ENCODE data around the gene ZNF329.
"Not testable (repeated sequence)": the region's sequence is repeated elsewhere in the genome, so short reads cannot be mapped to it uniquely, and the experiment has no call there.

Gene ZNF329

DNA sequence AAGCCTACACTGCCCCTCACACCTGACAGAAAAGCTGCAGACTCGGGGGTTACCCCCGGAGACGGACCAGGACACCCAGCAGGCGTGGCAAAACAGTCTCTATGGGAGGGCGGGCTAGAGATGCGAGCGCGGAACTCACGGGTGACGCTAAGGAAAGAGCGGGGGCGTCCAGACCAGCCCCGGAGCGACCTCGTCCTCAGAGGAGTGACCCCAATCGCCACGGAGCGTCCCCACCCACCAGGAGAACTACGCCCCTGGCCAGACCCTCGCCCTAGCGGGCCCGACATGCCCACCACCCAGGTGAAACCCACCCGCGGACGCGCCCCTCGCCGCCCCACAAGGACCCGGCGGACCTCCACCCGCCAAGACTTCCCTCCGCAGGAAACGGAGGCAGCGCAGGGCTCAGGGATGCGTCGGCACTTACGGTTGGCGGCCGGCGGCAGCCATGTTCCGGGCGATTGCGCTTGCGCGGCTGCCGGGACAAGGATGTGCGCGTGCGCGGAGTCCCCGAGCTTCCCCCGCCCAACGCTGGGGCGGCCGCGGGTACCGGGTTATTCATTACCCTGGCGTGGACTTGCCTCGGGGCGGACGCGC, at the start of gene ZNF329:
ZNF329 (minus strand) TSS at position 462 of the 594 bp plus-strand sequence. CDS start 21,286 bp downstream, outside the sequence.
- peak; percentile 70 for DNase-seq (ENCODE audit: low read depth)

DNA sequence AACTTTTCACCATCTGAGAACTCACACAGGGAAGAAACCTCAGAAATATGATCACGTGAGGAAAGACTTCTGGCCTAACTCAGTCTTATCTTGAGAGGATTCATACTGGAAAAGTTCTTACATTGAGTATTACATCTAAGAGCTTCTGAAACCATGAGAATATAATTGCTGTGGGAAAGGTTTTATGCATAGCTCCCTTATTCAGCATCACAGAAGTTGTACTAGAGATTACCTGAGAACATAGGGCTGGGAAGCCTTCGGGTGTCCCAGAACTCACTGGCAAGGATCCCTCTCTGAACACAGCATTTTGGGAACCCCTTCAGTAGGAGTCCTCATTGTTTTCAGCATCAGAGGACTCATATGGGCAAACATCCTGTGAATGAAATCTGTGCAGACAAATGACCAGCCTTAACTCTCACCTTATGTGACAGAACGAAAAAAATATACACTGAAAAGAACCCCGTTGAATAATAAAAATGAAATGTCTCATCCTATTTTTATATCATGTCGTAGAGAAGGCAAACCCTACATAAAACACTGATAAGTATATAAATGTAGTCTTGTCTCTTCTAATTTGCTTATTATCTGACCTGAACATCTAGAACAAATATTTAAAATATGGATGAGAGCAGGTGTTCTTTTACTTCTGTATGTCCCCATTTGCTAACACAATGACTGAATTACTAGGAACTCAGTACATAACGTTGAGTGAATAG, 46.5 kb upstream of the ZNF329 start:
- no peak for DNase-seq (ENCODE audit: low read depth)

DNA sequence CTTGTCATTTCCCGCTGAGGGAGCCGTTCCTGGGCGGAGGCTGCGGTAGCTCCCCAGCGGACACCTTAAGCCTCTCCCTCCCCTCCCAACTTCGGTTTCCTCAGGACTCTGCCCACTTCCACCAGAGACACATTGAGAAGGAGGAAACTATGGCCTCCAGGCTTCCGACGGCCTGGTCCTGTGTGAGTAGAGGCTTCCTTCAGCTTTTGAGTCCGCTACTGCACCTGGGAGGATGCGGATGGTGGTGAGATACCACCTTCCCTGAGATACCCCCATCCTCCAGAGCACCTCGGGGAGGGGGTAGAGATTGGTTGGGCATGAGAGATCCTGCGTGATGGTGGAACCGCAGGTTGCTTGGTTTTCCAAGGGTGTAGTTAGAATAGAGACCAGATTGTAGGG, 33.2 kb upstream of the ZNF329 start:
- DNase-seq (ENCODE audit: low read depth), result no peak

DNA sequence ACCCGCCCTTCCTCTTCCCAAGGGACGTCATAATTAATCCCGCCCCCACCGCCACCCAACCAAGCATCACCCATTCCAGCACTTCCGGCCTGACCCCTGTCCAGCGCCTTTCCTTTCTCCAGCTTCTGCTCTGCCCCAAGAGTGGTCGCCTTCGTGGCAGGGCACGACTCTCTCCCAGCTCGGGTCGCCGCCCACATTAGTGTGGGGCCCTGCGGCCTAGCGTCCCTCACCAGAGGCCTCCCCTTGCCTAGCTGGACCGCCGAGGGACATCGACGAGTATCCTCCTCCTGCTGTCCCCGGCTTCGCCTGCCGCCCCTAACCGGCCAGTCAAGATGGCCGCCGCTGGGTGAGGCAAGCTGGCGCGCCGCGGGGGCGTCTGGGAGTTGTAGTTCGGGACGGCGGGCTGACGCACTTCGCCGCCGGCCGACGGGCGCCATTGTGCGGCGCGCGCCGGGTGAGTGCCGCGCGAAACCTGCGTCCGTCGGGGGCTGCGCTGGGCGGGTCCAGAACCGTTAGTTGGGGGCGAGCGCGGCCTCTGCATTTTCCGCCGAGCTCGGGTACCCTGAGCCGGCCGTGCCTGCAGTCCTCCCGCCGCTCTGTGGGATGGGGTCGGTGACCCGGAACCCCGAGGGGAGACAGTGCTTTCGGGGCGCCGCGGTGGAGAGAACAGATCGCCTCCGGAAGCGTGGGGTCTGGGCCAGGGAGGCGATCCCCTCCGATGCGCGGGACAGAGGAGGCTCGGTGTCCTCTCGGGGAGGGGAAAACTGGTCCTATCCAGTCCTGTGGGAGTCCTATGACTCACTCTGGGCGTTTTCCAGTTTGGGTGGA, 32.6 kb upstream of the ZNF329 start, which contains the start of gene ZNF274:
ZNF274 (plus strand) TSS at position 73 of the 828 bp plus-strand sequence. CDS start 905 bp downstream, outside the sequence.
- DNase-seq (ENCODE audit: low read depth), result peak; percentile 82

DNA sequence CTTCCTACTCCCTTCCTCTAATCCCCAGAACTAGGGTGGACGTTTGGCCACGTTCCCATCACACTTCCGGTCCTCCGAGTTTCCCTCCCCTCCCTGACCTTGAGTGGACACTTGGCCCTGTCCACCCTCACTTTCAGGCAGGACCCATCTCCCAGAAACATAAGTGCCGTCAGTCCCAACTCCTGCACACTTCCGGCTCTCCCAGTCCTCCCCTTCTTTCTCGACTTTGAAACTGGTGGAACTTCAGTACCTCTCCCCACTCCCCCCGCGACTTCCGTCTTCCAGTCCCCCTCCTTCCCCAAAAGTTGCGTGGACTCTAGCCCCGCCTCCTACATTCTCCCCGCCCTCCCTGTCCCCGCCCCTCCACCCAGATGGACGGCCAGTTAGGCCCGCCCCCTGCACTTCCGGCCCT, 32.0 kb upstream of the ZNF329 start:
- peak; percentile 73 for DNase-seq (ENCODE audit: low read depth)

DNA sequence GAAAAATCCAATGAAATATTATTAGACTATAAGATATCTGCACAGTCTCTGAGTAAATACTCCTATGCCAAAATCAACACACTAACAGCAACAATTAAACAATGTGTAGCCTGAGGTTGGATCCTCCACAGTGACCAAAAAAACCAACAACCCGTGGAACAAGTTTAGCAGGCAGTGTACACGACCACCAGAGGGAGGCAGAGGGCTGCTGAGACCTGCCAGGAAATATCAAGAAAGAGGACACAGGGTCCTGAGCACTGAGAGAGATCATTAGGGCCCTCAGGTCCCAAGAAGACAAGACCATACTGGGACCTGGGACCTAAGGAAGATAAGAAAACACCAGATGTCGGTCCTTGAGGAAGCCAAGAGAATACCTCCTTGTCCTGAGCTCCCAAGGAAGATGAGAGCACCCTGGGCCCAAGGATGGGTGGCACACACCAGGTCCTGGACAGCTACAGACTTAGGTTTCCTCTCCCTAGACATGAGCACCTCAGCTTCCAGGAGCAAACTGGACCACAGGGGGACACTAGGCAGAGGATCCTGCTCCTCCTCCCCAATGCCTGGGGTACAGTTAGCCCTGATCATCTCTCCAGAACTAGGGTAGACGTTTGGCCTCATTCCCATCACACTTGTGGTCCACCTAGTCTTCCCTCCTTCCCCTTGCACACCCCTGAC, 31.4 kb upstream of the ZNF329 start:
- DNase-seq (ENCODE audit: low read depth), result no peak

DNA sequence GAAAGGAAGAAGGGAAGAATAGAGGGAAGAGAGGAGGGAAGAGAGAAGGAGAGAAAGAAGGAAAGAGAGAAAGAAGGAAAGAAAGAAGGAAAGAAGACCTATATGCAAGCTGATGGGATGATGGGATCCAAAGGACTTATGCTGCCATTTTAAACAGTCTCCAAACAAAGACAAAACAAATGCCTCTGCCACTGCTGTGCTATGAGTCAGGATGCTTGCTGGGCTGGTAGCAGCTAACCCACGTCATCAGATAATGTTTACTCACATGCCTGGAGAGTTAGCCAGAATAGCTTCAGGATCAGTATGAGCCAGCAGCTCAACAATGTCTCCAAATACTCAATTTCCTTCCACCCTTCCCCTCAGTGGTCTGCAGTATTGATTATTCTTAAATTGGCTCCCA, 20.3 kb upstream of the ZNF329 start:
- DNase-seq (ENCODE audit: low read depth), result no peak

DNA sequence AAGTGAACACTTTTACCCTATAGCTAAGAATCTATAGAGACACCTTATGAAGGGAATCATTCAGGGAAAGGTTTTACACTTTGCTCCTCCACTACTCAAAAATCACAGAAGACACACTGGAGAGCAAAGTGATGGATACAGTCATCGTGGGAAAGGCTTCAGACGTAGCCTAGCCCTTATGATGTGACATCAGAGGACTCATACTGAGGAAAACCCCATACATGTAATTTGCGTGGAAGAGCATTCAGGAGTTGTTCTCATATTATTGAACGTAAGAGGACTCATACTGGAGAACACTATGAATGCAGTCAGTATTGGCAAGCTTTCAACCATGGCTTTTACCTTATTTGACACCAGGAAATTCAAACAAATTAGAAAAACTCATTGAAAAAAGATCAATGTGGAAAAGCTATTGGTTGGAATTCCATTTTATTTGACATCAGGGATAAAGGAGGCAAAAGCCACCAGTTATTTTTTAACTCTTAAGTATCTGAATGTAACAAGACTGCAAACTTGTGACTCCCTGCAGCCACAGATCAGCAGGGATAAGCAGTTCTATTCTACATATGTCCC, 16.2 kb upstream of the ZNF329 start:
- DNase-seq (ENCODE audit: low read depth), result no peak

DNA sequence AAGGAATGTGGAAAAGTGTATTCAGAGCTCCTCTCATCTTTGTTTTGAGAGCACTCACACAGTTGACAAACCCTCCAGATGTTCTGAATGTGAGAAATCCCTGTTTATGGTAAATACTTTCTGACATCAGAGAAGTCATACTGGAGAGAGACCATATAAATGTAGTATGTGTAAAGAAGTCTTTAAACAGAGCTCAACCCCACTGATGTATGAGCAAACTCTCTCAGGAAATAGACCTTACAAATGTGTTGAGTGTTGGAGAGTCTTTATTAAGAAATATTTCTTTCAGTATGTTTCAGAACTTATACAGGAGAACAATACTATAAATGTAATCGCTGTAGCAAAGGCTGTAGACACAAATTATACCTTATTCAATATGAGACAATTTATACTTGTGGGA, 15.7 kb upstream of the ZNF329 start:
- DNase-seq (ENCODE audit: low read depth), result no peak

DNA sequence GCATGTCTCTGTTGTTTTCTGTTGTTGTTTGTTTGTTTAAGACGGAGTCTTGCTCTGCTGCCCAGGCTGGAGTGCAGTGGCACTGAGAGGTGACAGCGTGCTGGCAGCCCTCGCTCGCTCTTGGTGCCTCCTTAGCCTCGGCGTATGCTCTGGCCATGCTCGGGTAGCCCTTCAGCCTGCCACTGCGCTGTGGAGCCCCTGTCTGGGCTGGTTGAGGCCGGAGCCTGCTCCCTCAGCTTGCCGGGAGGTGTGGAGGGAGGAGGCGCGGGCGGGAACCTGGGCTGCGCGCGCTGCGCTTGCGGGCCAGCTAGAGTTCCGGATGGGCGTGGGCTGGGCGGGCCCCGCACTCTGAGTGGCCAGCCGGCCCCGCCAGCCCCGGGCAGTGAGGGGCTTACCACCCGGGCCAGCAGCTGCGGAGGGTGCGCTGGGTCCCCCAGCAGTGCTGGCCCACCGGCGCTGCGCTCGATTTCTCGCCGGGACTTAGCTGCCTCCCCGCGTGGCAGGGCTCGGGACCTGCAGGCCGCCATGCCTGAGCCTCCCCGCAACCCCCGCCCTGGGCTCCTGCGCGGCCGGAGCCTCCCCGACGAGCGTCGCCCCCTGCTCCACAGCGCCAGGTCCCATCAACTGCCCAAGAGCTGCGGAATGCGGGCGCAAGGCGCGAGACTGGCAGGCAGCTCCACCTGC, 6.6 kb upstream of the ZNF329 start:
- no peak for DNase-seq (ENCODE audit: low read depth)

DNA sequence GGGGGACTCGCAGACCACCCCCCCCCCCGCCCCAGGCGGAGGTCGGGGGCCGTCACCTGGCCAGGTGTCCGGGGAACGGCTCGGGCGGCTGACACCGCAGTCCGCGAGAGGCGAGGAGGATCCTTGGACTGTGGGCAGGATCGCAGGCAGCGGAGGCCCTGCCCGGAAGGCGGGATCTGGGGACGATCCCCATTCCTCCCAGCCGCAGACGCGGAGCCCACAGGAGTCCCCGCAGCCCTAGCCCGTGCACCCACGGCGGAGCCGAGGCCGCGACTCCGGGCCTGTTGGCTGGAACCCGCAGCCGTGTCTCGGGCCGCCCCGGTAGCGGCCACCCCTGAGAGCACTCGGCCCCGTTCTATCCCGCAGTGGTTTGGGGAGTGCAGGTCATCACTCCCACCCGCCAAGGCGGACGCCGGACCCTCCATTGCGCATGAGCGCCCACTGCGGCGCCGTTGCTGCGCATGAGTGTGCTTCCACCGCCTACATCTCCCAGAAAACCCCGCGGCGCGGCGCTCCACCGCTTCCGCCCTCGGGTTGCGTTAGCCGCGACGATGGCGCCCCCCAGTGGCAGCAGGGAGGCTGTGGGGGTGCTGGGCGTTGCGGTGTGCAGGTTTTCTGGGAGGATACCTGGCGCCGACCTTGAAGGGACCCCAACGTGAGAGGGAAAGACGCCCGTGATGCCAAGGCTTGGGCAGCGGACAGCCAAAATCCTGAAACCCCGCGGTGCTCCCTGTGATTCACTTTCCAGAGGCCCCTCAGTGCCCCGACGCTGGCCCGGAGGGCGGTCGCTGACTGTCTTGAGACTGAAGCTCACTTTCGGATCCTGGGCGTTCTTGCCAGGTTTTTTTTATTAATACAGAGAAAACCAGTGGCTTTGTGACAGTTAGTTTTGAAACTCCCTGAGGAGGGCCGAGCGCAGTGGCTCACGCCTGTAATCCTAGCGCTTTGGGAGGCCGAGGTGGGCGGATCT, 4.4 kb upstream of the ZNF329 start:
- peak; percentile 85 for DNase-seq (ENCODE audit: low read depth)

DNA sequence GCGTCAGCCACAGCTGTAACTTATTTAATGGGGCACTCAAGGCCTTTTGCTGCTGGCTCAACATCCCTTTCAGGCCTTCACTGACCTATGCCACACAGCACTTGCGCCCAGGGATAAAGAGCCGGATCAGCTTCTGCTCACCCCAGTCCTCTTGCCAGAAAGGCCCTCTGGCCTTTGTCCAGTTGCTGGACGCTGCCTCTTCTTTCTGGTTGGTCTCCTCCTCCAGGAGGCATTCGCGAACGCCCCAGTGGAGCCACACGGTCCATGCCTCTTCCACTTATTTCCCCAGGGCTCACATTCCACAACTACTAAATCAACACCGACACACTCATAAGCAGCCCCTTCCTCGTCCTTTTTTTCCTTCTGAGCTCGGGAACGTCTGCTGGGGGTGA, 3.7 kb upstream of the ZNF329 start:
- no peak for DNase-seq (ENCODE audit: low read depth)

DNA sequence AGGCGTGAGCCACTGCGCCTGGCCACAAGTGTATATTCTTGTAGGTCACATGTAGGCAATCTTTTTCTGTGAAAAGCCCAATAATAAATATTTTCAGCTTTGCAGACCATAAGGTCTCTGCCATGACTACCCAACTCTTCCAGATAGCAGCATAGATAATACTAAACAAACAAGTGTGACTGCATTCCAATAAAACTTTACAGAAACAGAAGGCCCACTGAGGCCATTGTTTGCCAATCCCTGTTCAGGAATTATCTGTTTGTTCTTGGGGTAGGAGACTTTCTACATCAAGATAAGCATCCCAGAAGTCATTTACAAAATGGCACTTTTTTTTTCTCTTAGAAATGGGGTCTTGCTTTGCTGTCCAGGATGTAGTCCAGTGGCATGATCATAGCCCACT, 2.8 kb upstream of the ZNF329 start:
- DNase-seq (ENCODE audit: low read depth), result no peak

DNA sequence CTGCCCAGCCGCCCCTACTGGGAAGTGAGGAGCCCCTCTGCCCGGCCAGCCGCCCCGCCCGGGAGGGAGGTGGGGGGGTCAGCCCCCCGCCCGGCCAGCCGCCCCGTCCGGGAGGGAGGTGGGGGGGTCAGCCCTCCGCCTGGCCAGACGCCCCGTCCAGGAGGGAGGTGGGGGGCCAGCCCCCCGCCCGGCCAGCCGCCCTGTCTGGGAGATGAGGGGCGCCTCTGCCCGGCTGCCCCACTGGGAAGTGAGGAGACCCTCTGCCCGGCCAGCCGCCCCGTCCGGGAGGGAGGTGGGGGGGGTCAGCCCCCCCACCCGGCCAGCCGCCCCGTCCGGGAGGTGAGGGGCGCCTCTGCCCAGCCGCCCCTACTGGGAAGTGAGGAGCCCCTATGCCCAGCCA, 3.1 kb downstream of the ZNF329 start:
- DNase-seq (ENCODE audit: low read depth), result not testable (repeated sequence)

DNA sequence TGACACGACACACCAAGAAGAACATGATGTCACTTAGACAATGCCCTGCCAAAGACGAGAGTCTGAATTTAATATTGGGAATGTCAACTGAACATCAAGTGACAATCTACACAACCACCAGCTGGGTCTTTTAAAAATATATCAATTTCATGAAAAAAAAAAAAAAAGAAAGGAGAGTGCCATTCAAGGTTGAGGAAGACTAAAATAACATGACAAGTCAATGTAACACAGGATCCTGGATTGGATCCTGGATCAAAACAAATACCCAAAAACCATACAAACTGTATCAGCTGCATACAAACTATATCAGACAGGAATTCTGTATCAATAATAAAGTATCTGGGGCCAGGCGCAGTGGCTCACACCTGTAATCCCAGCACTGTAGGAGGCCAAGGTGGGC, 4.7 kb downstream of the ZNF329 start:
- no peak for DNase-seq (ENCODE audit: low read depth)

DNA sequence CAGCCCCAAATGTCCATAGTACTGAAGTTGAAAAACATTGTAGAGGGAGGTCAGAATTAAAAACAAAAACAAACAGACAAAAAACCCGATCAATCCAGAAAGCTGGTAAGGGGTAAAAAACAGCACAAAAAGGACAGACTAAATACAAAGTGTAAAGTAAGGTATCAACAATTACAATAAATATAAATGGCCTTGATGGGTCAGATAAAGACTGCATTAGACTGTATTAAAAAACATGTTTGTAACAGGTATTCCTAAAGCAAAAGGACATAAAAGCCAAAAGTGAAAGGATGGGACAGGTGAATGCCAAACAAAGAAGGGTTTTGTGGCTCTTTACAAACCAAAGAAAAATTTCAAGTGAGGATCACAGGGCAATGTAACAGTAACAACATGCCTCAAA, 16.3 kb downstream of the ZNF329 start:
- DNase-seq (ENCODE audit: low read depth), result no peak

DNA sequence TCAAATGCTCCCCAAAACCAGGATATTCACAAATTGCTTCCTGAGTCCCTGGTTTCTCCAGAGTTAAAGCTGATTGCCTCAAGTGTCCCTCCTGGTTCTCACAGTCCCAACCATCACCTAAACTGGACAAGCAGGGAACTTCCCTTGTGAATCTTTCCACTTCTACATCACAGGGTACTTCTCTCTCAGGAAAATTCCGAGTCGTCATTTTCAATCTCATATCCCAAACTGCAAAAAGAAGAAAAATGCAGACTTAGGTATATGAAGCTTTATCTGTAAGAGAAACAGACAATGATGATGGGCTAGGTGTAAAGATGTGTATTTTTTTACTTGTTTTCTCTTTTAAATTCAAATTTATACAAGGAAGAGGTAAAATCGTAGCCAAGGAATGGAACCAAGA, 21.3 kb downstream of the ZNF329 start:
- no peak for DNase-seq (ENCODE audit: low read depth)

DNA sequence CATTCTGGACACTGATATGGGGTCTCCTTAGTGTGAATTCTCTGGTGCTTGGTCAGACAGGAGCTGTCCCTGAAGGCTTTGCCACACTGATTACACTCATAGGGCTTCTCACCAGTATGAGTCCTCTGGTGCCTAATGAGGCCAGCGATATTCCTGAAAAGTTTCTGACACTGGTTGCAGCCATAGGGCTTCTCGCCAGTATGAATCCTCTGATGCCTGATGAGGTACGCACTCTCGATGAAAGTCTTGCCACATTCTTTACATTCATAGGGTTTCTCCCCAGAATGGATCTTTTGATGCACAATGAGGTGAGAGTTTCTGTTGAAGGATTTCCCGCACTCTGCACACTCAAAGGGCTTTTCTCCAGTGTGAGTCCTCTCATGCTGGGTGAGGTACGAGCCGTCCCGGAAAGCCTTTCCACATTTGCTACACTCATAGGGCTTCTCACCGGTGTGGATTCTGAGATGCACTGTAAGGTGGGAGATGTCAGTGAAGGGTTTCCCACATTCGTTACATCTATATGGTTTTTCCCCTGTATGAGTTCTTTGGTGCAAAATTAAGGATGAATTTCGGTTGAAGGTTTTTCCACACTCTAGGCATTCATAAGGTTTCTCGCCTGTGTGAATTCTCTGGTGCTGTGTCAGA, 22.4 kb downstream of the ZNF329 start:
- no peak for DNase-seq (ENCODE audit: low read depth)

DNA sequence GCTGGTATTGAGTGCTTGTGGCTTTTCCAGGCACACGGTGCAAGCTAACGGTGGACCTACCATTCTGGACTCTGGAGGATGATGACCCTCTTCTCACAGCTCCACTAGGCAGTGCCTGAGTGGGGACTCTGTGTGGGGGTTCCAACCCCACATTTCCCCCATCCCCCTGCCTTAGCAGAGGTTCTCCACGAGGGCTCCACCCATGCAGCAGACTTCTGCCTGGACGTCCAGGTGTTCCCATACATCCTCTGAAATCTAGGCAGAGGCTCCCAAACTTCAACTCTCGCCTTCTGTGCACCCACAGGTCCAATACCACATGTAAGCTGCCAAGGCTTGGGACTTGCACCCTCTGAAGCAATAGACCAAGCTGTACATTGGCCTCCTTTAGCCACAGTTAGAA, 27.2 kb downstream of the ZNF329 start:
- no peak for DNase-seq (ENCODE audit: low read depth)
